GM10248 (cell line): ENCODE results near the gene DICER1.

Source experiments
- CTCF ChIA-PET: fragments of 300-600 bp; sonication (Branson Sonifier 250); formaldehyde crosslinking; extraction: SDS; loops from one replicate; lab custom pipeline; 2021; ENCODE audit warnings: antibody characterized with exemption; lab: Yijun Ruan, JAX
- POLR2A ChIA-PET: fragments of 350-650 bp; sonication (Branson Sonifier 250); formaldehyde crosslinking; extraction: SDS; loops from one replicate; lab custom pipeline; 2020; ENCODE audit warnings: antibody characterized with exemption; lab: Yijun Ruan, JAX
- DNase-seq: peaks from one replicate; pipeline ENCODE4 v3.0.0; 2012; ENCODE audit errors: extremely low spot score
- CTCF ChIP-seq: IDR thresholded peaks from 2 replicates; pipeline ENCODE4 v1.5.1; 2012; ENCODE audit warnings: mild to moderate bottlenecking, low read depth; ENCODE audit errors: extremely low read depth, missing control alignments, control extremely low read depth

The DICER1 gene

GRCh38 chr14:95091581-95091980 lies 65.7 kb downstream of the DICER1 start:
- DNase-seq, result no peak
- no peak for TF ChIP-seq CTCF
- ChIA-PET POLR2A (no interaction called here), CTCF (no interaction called here)

DNA sequence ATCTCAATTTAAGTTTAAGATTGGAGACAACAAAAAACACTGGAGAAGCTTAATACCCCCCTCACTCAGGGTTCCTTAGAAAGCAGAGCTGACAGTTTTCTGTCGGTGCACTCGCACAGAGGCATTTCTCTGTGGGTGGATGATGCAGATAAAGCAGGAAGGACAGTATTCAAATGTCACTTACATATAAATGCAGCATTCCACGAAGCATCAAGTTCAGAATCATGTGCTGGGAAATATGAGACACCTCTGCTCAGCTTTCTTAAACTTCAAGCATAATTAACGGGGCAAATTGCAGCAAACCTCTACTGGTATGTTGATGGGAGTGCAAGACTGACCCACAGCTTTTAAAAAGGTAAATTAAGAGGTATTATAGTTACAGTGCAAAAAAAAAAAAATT lies 68.7 kb downstream of the DICER1 start:
- CTCF ChIA-PET, result no interaction called here
- TF ChIP-seq CTCF, result no peak
- no peak for DNase-seq
- POLR2A ChIA-PET, result no interaction called here

DNA sequence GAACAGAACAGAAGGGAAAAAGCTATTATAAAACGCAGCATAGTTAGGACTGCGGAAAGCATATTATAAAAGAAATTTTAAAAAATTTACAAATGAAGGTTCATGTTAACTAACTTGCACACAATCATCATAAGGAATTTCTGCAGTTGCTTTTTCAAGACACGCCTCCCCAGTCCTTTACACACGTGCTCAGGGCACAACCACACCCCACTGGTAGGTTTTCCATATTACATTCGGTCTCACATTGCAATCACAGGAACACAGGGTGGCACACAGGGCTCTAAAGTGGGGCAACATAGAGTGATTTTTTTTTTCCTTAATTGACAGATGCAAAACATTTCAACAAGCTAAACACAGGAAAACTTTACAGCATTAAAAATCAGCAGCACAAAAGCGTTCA lies 69.7 kb downstream of the DICER1 start:
- no peak for DNase-seq
- CTCF ChIA-PET, result no interaction called here
- TF ChIP-seq CTCF, result no peak
- POLR2A ChIA-PET, result no interaction called here

DNA sequence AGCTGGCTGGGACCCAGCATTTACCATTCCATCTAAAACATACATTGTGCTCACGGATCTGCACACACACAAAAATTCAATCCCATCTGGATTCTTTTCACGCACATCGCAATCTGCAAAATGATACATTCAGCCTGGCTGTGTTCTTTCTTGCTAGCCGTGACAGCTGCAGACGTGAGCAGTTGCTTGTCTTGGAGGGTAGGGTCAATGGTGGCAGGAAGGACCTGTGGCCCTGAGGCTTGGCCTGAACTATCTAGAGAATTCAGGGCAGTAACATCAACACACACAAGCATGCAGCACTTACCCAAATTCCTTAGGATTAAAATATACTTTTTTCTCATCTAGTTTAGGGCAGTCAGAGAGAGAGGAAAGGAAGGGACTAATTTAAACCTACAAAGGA lies 72.0 kb downstream of the DICER1 start:
- TF ChIP-seq CTCF, result no peak
- CTCF ChIA-PET, result no interaction called here
- no peak for DNase-seq
- POLR2A ChIA-PET, result no interaction called here

GRCh38 chr14:95078867-95079266 lies 78.5 kb downstream of the DICER1 start:
- ChIA-PET POLR2A (no interaction called here), CTCF (no interaction called here)
- no peak for TF ChIP-seq CTCF
- no peak for DNase-seq

GRCh38 chr14:95077345-95077744 lies 80.0 kb downstream of the DICER1 start:
- ChIA-PET CTCF (no interaction called here), POLR2A (no interaction called here)
- TF ChIP-seq CTCF, result no peak
- DNase-seq, result no peak

- TF ChIP-seq CTCF, result no peak
- CTCF ChIA-PET, result interaction anchor here (1.2 kb wide), 1 partner anchor 41 kb away, joined by 3 read pairs; no protein-coding TSS in a partner anchor
- DNase-seq, result no peak
- POLR2A ChIA-PET, result no interaction called here
Measured at GRCh38 chr14:95075789-95076188, 81.5 kb downstream of the DICER1 start.
